ENCODE data around the gene SDCBP2. TPM values are rescaled to one million over a fixed set of nuclear protein-coding genes. Genes with fewer than 3 reads are reported as not detected.
A peak's percentile ranks its signal among the peaks of the same experiment; 100 is the strongest.

The SDCBP2 gene
- polyA plus RNA-seq, 1 donor = 1.8 TPM

DNA sequence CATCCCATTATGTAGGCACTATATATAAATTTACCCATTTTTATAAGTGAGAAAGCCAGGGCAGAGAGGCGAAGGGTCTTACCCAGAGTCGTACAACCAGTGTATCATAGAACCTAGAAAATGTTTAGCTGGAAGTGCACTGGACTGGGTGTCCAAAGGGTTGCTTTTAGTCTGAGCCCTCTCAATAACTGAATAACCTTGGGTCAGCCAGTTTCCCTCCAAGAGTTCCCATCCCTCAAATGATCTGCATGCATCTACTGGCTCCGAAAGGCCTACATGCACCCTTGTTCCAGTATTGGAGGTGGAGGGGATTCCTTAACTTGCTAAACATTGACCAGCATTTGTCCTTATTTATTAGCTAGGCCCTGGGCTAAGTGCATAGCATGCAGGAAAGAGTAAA is 59.1 kb downstream of the SDCBP2 start:
- no peak for DNase-seq

GRCh38 chr20:1269235-1269634 is 59.7 kb downstream of the SDCBP2 start:
- DNase-seq = no peak

DNA sequence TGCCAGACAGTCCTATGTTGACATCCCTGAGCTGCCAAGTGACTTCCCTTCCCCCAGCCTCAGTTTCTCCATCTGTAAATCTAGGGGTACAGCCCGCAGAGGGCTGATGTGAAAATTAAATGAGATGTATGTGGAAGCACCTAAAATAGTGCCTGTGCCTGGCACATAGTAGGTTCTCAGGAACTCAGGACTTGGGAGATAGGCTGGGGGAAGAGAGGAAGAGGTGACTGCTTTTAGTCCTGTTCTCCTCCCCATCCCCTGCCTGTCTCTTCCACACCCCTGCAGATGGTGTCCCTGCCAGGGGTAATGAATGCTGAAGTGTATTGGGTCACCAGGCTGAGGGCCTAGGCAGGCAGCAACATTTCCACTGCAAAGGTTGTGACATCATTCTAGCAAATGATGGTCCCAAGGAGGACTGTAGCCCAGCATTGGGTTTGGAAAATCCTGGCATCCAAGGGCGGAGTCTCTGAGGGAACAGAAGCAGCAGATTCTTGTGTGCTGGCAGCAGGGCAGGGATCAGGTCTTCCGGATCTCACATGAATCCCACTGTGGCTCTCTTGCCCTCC is 61.0 kb downstream of the SDCBP2 start:
- no peak for DNase-seq

GRCh38 chr20:1267161-1267560 is 61.8 kb downstream of the SDCBP2 start:
- DNase-seq = no peak

DNA sequence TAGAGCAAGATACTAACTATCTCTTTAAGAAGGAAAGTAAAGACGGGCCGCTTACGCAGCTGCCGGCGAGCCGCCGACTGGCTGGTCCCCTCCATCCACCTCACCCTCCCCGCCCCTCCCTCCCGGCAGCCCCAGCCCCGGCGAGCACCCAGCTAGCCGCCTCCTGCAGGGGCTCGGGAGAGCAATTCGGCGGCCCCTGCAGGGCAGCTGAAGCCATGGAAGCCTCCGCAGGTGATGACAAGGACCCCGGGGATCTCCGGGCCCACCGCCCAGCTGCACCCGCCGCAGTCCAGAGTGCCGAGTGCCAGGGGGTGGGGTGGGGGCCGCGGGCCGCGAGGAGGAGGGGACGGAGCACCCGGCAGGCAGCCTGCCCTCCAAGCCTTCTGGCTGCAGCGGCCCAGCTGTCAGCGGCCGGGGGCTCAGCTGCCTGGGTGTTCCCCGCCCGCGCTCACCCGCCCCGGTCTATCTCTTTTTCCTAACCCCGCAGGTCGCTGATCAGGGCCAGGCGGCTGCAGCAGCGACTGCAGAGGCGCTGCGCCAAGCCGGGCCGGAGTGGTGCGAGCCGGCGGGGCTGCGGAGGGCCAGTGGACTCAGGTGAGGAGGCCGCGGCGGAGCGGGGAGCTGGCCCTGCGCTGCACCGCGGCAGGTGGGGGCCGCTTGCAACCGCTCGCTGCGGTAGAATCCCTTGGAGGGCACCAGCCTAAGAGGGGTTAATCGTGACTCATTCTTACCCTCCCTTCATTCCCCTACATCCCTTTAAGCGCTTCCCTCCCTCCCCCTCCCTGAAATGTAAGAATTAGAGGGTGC is 62.6 kb downstream of the SDCBP2 start, which contains the start of gene SNPH:
SNPH (plus strand) TSS at position 128 of the 807 bp plus-strand sequence. CDS start 29,946 bp downstream, outside the sequence.
- DNase-seq = peak; percentile 70

- DNase-seq = no peak
Observed at GRCh38 chr20:1265916-1266166, 63.1 kb downstream of the SDCBP2 start.

DNA sequence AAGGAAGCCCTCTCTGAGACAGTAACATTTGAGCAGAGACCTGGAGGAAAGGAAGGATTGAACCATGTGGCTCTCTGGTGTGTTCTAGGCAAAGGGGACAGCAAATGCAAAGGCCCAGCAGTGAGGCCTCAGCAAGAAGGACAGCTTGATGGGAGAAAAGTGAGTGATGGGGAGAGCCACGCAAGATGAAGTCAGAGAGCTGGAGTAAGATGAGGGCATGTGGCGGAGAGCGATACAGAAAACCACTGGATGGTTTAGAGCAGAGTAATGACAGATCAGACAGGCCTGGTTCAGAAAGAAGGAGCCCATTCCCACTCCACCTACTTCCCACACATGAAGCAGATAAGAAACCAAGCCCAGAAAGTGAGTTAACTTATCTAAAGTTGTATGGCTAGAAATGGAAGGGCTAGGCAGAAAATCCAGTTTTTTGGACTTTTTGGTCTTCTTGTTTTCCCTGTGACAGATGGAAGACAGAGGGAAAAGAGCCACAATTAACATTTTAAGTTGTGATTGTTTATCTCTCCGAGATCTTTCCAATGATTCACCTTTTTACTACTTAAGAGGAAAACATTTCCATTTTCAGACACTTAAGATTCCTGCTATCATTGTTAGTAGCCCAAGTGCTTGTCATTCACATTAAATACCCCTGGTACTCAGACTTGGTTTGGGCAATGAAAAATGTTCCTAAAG is 63.6 kb downstream of the SDCBP2 start:
- DNase-seq = no peak

- no peak for DNase-seq
Observed at GRCh38 chr20:1264727-1265126, 64.2 kb downstream of the SDCBP2 start.

- DNase-seq = no peak
Observed at GRCh38 chr20:1263853-1264252, 65.1 kb downstream of the SDCBP2 start.

Other genes with a start within 250 kb of the SDCBP2 start
- 116 TPM for gene PSMF1, start 210.5 kb downstream of the SDCBP2 start, polyA plus RNA-seq (ENCODE audit: insufficient read length)
- gene TMEM74B, start 144.2 kb downstream of the SDCBP2 start, polyA plus RNA-seq (ENCODE audit: insufficient read length) = 4.9 TPM
- 0.36 TPM for gene C20orf202, start 125.7 kb downstream of the SDCBP2 start, polyA plus RNA-seq (ENCODE audit: insufficient read length)
- not detected for gene RAD21L1, start 103.1 kb downstream of the SDCBP2 start, polyA plus RNA-seq (ENCODE audit: insufficient read length)
- 9.3 TPM for gene SNPH, start 62.8 kb downstream of the SDCBP2 start, polyA plus RNA-seq (ENCODE audit: insufficient read length)
- 257 TPM for gene FKBP1A, start 63.9 kb upstream of the SDCBP2 start, polyA plus RNA-seq (ENCODE audit: insufficient read length)
- gene NSFL1C, start 137.7 kb upstream of the SDCBP2 start, polyA plus RNA-seq (ENCODE audit: insufficient read length) = 75.3 TPM
- gene SIRPB2, start 162.3 kb upstream of the SDCBP2 start, polyA plus RNA-seq (ENCODE audit: insufficient read length) = 1.9 TPM
- gene SIRPD, start 228.6 kb upstream of the SDCBP2 start, polyA plus RNA-seq (ENCODE audit: insufficient read length) = not detected

Measured in hindlimb muscle (tissue), 1 donor.